Measurements from ENCODE around the gene CTNNBL1.

The CTNNBL1 gene

GRCh38 chr20:37726321-37726720 is 32.5 kb downstream of the CTNNBL1 start:
- no peak for TF ChIP-seq MYC (IDR thresholded peaks at IDR 0.05; ENCODE audit: low read depth, low read length)
- no peak for TF ChIP-seq POLR2A (IDR thresholded peaks at IDR 0.05; ENCODE audit: extremely low read depth, insufficient read length)
- no peak for TF ChIP-seq MAX (IDR thresholded peaks at IDR 0.05; ENCODE audit: low read depth, low read length)
- TF ChIP-seq CTCF (IDR thresholded peaks at IDR 0.05; ENCODE audit: low read depth, low read length) = no peak
- no peak overlapping the region for H3K4me3 ChIP-seq (ENCODE audit: low read depth, low read length)
- no peak for DNase-seq (ENCODE audit: low read depth)

GRCh38 chr20:37726971-37727956 is 33.4 kb downstream of the CTNNBL1 start:
- DNase-seq (ENCODE audit: low read depth) = peak; percentile 34

GRCh38 chr20:37727957-37728634 is 34.3 kb downstream of the CTNNBL1 start:
- TF ChIP-seq MYC (IDR thresholded peaks at IDR 0.05; ENCODE audit: low read depth, low read length) (no peak), MAX (IDR thresholded peaks at IDR 0.05; ENCODE audit: low read depth, low read length) (no peak), CTCF (IDR thresholded peaks at IDR 0.05; ENCODE audit: low read depth, low read length) (no peak)
- H3K4me3 ChIP-seq (ENCODE audit: low read depth, low read length) = no peak overlapping the region
- no peak for DNase-seq (ENCODE audit: low read depth)

More at GRCh38 chr20:37726971-37727956, 33.4 kb downstream of the CTNNBL1 start:
- TF ChIP-seq POLR2A (IDR thresholded peaks at IDR 0.05; ENCODE audit: extremely low read depth, insufficient read length) (no peak), MYC (IDR thresholded peaks at IDR 0.05; ENCODE audit: low read depth, low read length) (no peak), MAX (IDR thresholded peaks at IDR 0.05; ENCODE audit: low read depth, low read length) (no peak), CTCF (IDR thresholded peaks at IDR 0.05; ENCODE audit: low read depth, low read length) (no peak)
- no peak overlapping the region for H3K4me3 ChIP-seq (ENCODE audit: low read depth, low read length)

GRCh38 chr20:37728635-37728983 is 34.8 kb downstream of the CTNNBL1 start:
- no peak overlapping the region for H3K4me3 ChIP-seq (ENCODE audit: low read depth, low read length)
- DNase-seq (ENCODE audit: low read depth) = no peak
- TF ChIP-seq MAX (IDR thresholded peaks at IDR 0.05; ENCODE audit: low read depth, low read length) (no peak), CTCF (IDR thresholded peaks at IDR 0.05; ENCODE audit: low read depth, low read length) (no peak), POLR2A (IDR thresholded peaks at IDR 0.05; ENCODE audit: extremely low read depth, insufficient read length) (no peak), MYC (IDR thresholded peaks at IDR 0.05; ENCODE audit: low read depth, low read length) (no peak)

- H3K4me3 ChIP-seq (ENCODE audit: low read depth, low read length) = no peak overlapping the region
- no peak for DNase-seq (ENCODE audit: low read depth)
- TF ChIP-seq CTCF (IDR thresholded peaks at IDR 0.05; ENCODE audit: low read depth, low read length) (no peak), POLR2A (IDR thresholded peaks at IDR 0.05; ENCODE audit: extremely low read depth, insufficient read length) (no peak), MYC (IDR thresholded peaks at IDR 0.05; ENCODE audit: low read depth, low read length) (no peak), MAX (IDR thresholded peaks at IDR 0.05; ENCODE audit: low read depth, low read length) (no peak)
These were observed 35.6 kb downstream of the CTNNBL1 start for GRCh38 chr20:37729452-37729851.

Data from NB4 (cell line).